HTERT RPE-1 (cell line): ENCODE results near the gene SLC1A7.
"Not testable (repeated sequence)": the region's sequence is repeated elsewhere in the genome, so short reads cannot be mapped to it uniquely, and the experiment has no call there.

Experiments used
- in situ Hi-C: fragments of 300-500 bp; cut with MboI; formaldehyde crosslinking; loops from 4 replicates; pipeline ENCODE4 v1.14.3; 2020; ENCODE audit warnings: low sequenced_read_pairs

The SLC1A7 gene

DNA sequence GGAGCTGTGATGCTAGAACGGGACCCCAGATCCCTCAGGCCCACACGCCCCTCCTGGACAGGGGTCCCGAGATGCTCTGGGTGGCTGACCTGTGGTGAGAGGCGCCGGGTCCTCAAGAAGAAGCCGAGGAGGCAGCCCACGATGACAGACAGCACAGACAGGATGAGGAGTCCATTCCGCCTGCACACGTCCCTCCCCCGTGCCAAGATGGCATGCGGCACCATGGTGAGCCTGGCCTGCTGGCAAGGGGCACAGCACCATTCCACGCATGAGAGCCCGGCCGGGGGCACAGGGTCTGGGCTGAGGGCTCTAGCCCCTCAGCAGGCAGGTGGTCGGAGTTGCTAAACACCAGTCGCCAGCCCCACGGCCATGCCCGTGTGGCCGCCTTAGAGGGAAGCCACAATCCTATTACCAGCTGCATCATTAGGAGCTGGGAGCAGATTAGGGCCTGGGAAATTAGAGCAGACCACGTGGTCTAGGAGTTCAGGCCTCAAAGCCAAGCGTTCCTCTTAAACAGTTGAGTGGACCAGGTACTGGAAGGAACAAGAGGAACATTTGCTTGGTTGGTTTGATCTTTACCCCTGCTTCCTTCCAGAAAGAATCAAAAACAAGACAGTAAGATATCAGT lies at the start of gene SLC1A7:
TSS of gene SLC1A7 (minus strand) at position 413 of the 628 bp plus-strand sequence. CDS start at position 224, 189 bp downstream.
- in situ Hi-C loops: no loop called here

DNA sequence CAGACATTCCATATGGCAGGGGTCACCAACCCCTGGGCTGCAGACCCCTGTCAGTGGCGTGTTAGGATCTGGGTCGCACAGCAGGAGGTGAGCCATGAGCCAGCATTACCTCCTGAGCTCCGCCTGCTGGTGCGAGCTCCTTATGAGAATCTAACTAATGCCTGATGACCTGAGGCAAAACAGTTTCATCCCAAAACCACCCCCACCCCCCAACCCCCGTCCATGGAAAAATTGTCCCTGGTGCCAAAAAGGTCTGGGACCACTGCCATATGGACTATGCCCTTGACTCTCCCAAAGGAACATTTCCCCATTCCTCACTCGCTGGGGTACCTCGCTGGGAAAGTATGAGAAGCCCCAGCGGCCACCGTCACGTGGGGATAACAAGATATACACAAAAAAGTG lies 47.8 kb upstream of the SLC1A7 start:
- in situ Hi-C loops: no loop called here

DNA sequence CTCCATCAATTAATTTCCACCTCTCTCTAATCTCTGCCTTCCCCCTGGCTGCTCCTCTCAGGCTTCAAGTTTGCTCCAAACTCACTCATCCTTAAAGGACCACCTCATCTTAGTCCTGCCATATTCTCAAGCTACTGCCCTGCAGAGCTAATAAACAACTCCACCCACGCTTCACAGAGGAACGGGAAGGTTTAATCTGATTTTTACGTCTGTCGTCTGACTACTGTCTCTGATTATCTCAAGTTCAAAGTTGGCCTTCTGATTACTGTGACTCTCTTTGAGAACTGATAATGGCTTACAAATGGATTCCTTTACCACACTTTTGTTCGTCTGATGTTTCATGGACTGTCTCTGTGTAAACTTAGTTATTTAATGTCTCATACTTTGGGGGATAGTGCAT lies 46.6 kb upstream of the SLC1A7 start:
- in situ Hi-C loops: no loop called here

DNA sequence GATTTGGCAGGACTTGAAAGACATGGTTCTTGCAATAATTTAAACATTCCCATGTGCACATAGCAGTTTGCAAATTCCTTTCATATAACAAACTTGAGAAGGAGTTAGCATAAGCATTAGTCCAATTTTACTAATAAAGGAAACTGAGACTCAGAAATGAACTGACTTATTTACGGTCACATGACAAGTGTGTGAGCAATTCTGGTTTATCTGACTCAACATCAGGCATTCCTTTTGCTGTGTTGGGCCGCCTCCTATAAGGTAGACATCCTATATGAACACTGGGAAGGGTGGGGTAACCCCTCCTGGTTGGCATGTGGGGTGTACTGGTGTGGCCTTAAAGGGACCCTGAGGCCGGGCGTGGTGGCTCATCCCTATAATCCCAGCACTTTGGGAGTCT lies 45.7 kb upstream of the SLC1A7 start:
- in situ Hi-C loops: no loop called here

GRCh38 chr1:53187401-53187800 lies 45.0 kb upstream of the SLC1A7 start:
- in situ Hi-C loops: no loop called here

DNA sequence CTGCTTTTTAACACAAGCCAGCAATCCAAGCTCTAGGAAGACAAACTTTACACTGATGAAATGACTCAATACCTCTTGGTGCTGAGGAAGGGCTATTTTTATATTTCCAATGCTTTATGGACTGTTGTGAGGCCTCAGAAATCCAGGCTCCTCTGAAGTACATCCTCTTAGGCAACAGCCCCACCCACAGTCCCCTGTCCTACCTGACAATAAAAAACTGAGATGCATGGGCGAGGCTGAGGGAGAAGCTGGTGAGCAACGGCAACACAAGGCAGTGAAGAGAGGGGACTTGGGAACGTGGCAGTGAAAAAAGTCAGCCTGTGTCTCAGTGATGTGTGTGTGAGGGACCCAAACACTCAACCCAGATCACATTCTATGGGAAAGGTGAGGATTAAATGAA lies 44.1 kb upstream of the SLC1A7 start:
- in situ Hi-C loops: no loop called here

GRCh38 chr1:53185955-53186297 lies 43.5 kb upstream of the SLC1A7 start:
- in situ Hi-C loops: not testable (repeated sequence)

DNA sequence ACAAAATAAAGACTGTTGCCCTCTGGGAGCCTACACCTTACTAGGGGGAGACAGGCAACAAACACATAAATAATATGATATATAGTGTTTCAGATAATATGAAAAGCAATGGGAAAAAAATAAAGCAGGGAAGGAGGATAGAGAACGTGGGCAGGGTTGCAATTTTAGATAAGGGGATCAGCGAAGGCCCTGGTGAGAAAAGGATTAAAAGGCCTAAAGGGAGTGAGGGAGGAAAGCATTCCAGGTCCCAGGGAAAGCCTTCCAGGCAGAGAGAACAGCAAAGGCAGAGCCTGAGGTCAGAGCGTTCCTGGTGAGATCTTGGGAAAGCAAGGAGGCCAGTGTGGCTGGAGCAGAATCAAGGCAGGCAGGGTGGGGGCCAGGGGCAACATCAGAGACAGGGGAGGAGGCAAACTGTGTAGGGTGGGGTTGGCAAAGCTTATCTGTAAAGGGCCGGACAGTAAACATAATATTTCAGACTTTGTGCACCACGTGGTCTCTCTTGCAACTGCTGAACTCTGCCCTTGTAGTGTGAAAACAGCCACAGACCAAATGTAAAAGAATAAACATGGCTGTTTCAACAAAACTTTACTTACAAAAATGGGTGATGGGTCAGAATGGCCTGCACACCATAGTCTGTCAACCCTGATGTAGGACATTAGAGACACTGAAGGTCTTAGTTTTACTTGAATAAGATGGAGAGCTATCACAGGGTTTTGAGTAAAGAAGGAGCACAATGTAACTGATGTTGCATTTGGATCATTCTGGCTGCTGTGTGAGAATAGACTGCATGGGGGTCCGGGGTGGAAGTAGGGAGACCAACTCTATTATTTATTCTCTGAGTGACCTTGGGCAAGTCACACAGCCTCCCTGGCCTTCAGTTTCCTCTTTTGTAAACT lies 40.9 kb upstream of the SLC1A7 start:
- in situ Hi-C loops: no loop called here

- in situ Hi-C loops: no loop called here
Observed at GRCh38 chr1:53182716-53183094, 40.3 kb upstream of the SLC1A7 start.

DNA sequence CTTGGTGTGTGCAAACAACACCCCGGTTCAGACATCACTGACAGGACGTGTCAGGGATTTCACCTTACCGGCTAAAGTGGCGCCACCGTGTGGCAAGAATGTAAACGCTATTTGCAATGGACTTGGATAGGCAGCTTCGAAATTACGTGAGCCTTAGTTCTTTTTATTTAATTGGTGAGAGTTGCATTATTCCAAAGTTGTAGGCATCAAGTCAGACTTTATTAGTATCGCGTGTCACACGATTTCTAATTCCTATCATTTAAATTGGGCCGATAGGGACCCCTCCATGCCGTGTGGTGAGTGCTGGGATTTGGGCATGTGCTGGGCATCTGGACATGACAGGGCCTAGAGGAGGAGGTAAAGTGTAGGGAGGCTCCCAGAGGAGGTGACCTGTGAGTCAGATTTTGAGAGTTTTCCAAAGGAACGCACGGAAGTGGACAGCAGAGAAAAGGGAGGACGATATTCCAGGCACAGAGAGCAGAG lies 39.7 kb upstream of the SLC1A7 start:
- in situ Hi-C loops: no loop called here

DNA sequence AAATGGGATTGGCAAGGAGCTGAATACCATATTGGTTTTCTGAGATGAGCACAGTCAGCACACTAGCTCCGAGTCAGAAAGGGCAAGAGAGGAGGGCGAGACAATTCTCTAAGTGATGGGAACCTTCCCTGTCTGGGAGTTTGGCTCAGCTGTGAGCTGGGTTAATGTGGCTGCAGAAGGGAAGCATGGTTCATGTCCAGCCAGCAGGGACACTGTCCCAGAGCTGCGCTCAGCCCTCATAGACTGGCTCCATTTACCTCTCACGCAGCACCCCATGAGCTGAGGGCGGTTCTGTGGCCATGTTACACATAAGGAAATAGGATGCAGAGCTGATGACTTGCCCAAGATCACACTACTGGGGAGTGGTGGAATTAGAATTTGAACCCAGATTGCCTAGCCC lies 38.5 kb upstream of the SLC1A7 start:
- in situ Hi-C loops: no loop called here

DNA sequence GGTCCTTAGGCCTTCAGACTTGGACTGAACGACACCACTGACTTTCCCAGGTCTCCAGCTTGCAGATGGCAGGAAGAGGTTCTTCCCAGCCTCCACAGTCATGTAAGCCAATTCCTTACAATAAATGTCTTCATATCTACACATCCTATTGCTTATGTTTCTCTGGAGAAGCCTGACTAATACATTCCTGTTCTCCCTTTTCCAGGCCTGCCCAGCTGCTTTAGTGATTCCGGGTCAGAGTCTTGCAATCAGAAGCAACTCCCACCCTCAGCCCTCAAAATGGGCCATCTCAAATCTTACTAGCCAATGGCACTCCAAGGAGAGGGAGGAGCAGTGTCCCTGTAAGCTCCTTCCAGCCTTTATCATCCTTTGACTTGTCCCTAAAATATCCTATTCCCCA lies 37.8 kb upstream of the SLC1A7 start:
- in situ Hi-C loops: no loop called here

- in situ Hi-C loops: no loop called here
Observed at GRCh38 chr1:53176452-53177208, 34.2 kb upstream of the SLC1A7 start.

GRCh38 chr1:53174971-53175913 lies 32.8 kb upstream of the SLC1A7 start:
- in situ Hi-C loops: no loop called here

DNA sequence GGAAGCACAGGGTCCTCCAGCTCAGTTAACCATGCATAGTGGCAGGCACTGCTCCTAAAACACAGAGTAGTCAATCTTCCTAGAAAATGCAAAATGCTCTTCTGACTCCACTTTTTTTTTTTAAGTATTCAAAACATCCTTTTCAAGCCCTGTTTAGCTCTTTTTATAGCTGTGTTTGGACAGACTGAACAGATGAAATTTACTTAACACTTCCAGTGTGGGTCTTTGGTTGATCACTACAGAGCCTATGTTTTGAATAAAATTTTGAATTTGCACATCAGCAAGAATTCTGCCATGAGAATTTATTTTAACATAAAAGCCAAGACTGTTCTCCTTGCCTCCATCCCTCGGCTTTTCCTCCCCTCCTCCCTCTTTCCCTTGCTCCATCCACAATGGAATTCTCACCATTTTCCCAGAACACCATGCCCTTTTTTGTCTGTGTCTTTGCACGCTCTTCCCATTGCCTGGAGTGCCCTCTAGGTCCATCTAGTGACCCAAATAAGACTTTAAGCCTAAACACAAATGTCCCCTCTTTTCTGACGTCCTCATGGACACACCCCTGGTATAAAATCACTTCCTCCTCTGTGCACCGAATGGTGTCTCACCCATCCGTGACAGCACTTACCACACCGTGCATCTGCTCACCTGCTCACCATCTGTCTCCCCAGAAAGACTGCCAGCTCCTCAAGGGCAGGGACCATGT lies 30.1 kb upstream of the SLC1A7 start:
- in situ Hi-C loops: no loop called here

DNA sequence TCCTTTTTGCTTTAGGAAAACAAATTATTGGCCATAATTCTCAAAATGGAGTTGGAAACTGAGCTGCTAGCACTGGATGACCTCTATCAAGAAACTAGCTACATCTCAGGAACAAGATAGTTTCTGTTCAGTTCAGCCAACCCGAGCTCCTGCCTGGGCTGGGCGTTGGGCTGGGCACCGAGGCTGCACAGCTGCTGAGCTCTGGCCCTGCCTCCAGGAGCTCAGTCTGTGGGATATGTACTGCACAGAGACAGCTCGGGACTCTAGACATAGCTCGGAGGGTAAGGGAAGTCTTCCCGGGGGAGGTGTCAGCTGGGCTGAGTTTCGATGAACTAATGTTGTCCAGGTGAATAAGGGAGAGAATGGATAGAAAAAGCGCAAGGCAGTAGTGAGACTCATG lies 24.5 kb upstream of the SLC1A7 start:
- in situ Hi-C loops: no loop called here

DNA sequence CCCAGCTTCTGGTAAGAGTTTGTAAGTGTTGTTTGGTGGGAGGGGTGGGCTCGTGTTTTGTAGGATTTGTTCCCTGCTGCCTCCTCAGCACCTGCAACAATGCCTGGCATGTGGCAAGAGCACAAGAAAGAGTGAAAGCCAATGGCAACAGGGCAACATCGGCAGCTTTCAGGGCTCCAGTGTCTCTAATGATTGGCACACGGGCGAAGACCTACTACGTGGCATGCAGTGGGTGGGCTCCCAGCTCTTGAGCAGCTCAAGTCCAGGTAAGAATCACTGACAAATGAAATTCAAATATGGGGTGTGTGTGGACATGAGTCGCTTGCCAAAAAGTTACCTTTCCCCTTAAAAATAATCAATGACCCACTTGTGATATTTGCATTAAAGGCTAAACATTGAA lies 23.9 kb upstream of the SLC1A7 start:
- in situ Hi-C loops: no loop called here

- in situ Hi-C loops: no loop called here
Observed at GRCh38 chr1:53165408-53165961, 23.0 kb upstream of the SLC1A7 start.

DNA sequence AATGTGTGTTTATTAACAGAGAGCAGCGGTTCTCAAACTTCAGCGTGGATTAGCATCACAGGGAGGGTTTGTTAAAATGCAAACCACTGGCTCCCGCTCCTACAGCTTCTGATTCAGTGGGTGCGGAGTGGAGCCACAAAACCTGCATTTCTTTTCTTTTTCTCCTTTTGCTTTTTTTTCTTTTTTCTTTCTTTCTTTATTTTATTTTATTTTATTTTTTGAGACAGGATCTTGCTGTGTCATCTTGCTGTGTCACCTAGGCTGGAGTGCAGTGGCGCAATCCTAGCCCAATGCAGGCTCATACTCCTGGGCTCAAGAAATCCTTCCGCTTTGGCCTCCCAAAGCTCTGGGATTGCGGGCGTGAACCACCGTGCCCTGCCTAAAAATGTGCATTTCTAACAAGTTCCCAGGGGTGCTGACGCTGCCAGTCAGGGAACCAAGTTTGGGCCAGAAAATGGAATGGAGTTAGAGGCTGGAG lies 20.9 kb upstream of the SLC1A7 start:
- in situ Hi-C loops: no loop called here
